HG03460 (cell line): ENCODE data around the gene OPCML.

Source experiments
- ATAC-seq: cut with Tn5 transposase; IDR thresholded peaks from one replicate; pipeline ENCODE4 v1.9.1; 2021; ENCODE audit not compliant: unreplicated experiment

Gene OPCML

GRCh38 chr11:133531971-133532651 lies at the start of gene OPCML:
Gene OPCML, minus strand, starts transcription at chr11:133532501.
- ATAC-seq: no peak

DNA sequence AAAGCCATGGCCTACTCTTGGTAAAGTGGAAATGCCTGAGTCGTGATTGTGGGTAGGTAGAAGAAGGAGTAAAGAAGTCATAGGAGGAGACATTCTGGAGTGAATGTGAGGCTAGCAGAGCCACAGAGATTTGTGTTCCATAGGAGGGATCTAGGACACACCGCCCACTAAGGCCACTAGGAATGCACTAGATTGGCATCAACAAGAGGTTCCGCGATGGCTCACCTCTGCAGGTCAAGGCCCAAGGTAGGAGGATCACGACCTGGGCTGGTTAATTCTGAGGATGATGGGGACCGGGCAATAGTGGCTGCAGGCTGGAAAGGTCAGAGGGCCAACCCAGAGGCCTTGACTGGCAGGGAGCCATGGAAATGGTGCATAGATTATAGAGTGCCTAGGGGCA lies 48.8 kb upstream of the OPCML start:
- ATAC-seq: no peak

DNA sequence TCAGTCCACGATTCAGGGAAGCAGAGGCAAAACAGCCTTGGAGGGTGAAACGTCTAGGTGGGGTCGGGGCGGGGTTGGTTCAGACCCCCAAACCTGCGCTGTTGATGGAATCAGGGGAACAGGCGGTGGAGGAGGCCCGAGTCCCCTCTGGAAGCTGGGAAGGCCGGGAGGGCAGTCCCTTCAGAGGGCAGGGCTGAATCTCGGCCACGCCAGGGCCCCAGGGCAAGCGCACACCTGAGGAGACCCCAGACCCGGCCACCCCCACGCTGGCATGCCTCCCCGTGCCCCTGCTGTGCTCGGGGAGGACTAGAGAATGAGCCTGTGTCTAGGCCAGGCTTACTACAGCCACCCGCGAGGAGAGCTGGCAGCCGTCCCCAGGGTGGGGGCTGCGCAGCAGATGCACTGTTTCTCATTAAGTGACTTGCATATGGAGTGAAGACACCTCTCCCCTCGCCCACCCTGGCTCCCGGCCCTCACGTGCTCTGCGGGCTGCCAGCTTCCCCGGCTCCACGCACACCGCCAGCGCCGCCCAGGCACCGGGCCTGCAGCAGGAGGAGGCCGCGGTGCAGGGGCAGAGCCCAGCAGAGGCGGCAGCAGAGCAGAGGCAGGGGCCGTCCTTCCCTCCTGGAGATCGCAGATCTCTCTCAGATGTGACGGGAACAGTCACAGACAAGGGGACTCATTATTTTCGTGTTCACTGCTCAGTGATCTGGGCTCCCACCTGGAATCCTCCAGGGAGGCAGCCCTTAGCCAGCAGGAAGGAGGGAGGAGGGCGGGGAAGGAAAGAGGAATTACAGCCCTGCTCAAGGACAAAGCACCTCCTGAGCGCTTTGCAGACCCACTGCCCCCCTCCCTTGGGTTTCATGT lies 47.1 kb upstream of the OPCML start:
- no peak for ATAC-seq

GRCh38 chr11:133577403-133577802 lies 45.1 kb upstream of the OPCML start:
- ATAC-seq: no peak

DNA sequence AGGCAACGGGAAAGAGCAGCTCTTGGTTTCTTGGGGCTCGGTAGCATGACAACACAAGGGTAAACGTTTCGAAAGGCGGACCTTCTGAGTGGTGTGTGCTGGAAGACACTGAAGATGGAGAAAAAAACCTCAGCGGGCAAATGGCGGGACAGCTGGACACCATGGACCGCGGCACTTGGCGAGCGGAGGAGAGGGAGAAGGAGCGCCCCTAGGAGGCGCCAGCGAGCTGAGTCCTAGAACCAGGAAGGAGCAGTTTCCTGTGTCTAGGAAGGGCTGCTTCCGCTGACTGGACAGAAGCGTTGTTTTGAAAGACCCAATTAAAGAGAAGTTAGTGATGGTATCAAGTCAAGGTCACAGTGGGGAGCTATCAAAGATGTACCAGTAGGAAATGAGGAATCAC lies 44.0 kb upstream of the OPCML start:
- no peak for ATAC-seq

DNA sequence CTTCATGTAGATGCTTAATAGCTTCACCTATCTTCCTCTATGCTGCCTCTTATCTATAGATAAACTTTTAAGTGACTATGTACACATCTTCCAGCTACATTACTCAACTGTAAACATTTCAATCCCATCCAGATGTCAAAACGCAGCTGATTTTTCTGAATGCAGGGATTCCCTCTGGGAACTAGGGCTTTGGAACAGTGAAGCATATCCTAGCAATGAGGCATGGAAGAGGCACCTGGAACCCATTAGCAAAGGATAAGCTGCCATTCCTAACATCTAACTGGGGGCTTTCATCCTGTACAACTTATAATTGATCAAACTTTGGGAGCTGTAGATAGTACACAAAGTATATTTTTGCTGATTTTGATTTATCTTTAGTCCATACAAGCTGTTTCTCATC lies 40.8 kb upstream of the OPCML start:
- no peak for ATAC-seq

DNA sequence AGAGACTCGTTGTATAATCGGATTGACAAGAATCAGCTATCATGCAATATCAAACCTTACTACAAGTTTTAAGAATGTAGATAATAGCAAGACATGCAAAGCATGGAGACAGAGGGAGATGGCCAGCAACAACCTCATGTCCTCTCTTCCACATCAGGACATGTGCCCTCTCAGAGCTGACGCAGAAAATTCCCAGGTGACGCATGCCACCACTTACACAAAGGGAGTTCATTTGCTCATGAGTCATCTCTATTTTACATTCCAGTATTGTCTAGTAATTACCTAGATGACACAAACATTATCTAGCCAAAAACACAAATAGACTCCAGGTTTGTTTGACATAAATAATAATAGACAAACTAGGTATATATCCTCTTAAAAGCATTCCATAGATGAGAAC lies 38.1 kb upstream of the OPCML start:
- ATAC-seq: no peak

DNA sequence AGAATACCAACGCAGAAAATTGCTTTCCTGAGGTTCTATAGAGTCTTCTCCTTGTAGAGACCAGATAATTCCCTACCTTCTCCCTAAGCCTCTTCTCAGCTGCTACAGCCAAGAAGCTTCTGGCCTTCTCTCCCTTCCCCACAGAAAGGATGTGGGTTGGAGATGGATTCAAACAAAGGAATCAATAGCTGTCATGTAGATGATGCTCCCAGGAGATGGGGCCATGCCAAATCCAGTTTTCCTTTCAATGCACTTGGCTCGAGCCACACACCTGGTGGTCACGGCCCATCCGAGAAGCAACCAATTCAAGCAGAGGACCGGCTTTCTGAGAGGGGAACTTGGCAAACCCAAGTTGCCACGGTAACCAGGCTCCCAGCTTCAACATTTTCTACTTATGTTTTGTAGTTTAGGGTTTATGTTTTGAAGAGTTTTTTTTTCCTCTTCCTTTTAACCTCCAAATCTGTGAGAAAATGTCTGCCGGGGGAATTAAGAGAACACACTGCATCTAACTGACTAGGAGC lies 31.3 kb upstream of the OPCML start:
- ATAC-seq: no peak

GRCh38 chr11:133560472-133560855 lies 28.2 kb upstream of the OPCML start:
- ATAC-seq: no peak

- no peak for ATAC-seq
Observed at GRCh38 chr11:133559833-133560471, 27.7 kb upstream of the OPCML start.

- no peak for ATAC-seq
Observed at GRCh38 chr11:133559382-133559781, 27.1 kb upstream of the OPCML start.

DNA sequence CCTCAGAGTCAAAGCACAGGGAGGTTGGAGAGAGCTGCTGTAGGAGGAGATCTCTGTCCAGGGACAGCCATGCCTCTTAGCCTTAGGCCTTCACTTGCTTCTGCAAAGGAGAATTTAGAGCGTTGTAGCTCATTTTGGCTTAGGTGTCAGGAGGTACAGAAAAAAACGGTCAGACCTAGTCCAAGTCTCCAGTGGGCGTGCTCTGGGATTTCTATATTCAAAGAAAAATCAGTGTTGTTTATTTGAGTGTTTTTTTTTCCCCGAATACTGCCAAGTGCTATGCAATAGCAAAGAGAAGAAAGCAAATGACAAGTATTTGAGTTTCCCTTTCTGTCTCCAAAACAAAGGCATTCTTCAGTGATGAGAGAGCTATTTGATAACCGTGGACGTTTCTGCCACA lies 22.7 kb upstream of the OPCML start:
- no peak for ATAC-seq

DNA sequence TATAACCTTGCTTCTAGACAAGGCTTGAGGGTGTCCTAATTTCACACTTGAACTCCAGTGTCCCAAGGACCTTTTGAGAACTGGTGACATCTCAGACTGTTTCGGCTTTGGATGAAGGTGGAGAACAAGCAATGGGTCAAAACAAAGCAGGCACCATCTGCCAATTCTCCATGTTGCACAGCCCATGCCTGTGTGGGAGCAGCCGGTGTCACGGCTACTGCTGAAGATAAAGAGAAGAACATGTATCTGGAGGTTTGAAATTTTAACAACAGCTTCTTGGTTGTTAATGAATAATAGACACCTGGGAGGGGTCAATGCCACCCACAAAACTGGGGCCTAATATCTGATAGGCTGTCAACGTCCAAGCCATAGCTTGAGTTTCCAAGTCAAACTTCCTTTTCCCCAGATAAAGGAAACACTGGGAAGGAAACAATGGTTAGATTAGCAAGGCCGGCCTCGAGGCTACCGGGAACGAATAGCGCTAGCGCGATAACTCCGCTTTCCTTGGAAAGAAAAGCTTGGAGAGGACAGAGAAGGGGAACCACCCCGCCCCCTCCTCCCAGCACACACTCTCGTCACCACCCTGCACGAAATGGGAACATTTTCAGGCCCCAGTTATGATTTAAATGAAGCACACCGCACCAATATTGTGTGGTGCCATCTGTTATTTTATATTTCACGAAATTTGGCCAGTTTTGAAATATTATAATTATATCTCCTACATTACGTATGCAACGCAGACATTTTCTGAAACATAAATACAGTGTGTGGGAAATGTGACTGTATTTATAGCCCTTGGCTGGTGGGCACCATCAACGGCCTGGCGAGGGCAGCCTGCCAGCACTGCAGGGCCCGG lies 21.8 kb upstream of the OPCML start:
- ATAC-seq: no peak

DNA sequence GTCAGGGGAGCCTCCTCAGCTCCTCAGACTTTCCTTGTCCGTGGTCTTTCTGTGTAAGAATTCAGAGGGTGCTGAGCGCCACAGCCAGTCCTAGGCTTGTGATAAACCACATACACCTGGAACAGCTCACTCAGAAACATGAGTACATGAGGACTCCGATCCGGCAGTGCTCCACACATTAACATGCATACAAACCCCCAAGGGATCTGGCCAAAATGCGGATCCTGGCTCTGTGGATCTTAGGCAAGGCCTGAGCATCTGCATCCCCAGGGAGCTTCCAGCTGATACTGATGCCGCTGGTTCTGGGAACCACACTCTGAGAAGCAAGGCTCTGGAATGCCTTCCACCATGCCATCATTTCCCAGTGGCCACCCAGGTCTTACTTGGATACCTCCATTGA lies 20.6 kb upstream of the OPCML start:
- ATAC-seq: no peak

DNA sequence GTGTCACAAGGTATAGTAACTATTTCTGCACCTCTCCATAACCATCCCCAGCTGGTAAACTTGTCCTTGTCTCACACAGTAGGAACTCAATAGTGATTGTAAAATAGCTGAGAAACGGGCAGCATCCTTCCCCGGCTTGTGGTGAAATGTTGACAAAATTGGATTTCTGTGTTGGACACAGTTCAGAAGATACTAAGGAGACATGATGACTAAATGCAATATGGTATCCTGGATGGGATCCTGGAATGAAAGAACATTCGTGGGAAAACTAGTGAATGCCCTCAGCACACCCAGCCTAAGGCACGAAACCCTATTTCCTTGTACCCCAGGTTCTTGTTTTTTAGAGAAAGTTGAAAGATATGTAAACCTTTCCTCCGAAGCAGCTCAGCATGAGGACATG lies 18.8 kb upstream of the OPCML start:
- no peak for ATAC-seq

DNA sequence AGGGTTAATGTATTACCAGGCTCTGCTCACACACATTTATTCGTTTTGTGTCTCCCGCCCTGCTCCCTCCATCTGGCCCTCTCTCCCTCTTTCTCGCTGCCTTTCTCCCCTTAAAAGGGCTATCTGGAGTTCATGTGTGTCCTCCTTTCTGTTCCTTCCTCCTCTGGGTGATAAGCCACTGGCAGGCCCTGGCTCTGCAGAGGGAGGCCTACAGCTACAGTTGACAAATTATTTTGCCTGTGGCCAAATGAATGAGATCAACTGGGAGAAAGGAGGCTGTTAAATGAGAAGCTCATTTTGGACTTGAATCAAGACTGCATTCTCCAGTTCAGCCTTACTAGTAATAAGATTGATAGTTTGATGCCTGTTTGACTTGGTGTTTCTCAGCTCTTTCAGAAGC lies 17.5 kb upstream of the OPCML start:
- ATAC-seq: no peak

DNA sequence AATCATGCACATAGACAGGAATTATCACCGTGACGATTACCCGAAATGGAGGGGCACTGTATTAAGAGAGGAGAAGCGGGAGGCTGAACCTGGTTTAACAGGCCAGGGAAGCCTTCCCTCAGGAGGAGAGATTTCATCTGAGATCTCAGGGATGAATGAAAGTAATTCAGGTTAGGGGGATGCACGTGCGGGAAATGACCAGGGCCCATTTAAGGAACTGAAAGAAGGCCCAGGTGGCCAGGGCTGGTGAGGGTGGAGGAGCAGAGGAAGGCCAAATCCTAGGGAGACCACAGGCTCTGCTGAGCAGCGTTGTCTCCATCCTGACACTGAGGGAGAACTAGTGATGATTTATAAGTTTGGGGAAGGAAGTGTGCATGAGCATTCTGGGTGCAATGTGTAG lies 16.3 kb upstream of the OPCML start:
- no peak for ATAC-seq

GRCh38 chr11:133547808-133548494 lies 15.7 kb upstream of the OPCML start:
- ATAC-seq: no peak

DNA sequence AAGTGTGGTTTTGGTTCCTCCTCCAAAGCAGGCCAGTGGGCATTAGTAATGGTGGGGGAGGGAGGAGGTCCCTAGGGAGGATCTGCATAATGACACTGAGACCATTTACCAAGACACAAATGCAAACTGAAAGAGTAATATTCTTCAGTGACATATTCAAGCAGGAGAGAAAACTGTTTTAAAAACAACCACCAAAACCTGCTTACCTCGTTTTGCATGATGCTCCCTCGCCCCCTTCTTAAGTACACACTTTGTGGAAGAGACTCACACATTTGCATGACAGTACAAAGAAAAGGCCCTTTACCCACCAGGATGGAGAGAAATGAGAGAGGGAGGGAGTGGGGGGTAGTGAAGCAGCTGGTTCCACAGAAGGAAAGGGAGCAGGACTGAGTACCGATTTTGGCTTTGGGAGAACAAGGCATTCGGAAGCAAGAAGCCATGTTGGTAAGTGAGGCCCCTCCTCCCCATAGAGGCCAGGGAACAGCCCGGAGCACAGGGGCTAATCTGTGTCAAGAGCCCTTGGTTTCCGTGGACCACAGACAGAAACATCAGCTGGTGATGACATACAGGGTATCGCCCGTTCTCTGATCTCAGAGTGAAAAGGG lies 13.0 kb upstream of the OPCML start:
- ATAC-seq: no peak

- ATAC-seq: no peak
Observed at GRCh38 chr11:133541720-133542095, 9.4 kb upstream of the OPCML start.
